NB4 (cell line): ENCODE data around the gene RREB1.

Source experiments
- DNase-seq: peaks from one replicate; pipeline ENCODE4 v3.0.0; 2010; ENCODE audit warnings: low read depth
- H3K4me3 ChIP-seq: one replicate; pipeline ENCODE4 v1.5.1; 2011; ENCODE audit warnings: mild to moderate bottlenecking, low read depth, low read length, moderate library complexity
- MYC ChIP-seq: IDR thresholded peaks from 2 replicates; pipeline ENCODE4 v1.6.1; 2011; ENCODE audit warnings: low read depth, low read length
- POLR2A ChIP-seq: IDR thresholded peaks from 2 replicates; pipeline ENCODE4 v1.6.1; 2011; ENCODE audit warnings: mild to moderate bottlenecking; ENCODE audit not compliant: insufficient read length; ENCODE audit errors: extremely low read depth
- TF ChIP-seq, protein P1 (sequence below): IDR thresholded peaks from 2 replicates; pipeline ENCODE4 v1.6.1; 2011; ENCODE audit warnings: low read depth, low read length
- TF ChIP-seq, protein P2 (sequence below): IDR thresholded peaks from one replicate; pipeline ENCODE4 v1.5.1; 2012; ENCODE audit warnings: low read depth, low read length

The RREB1 gene

DNA sequence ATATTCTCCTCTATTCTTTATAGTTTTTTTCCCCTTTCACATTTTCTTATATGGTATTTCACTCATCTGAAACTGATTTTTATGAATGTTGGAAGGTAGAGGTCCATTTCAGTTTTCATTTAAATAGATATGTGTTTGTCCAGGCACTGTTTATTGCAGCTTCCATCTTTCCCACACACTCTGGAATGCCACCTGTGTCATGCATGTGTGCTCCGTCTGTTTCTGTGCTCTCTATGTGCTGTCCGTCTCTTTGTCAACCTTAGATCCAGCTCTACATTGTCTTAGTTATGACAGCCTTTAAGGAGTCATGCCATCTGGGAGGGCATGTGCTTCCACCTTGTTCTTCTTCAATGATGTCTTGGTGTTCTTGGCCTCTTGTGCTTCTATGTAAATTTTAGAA, 36.4 kb upstream of the RREB1 start:
- TF ChIP-seq, protein P1, sequence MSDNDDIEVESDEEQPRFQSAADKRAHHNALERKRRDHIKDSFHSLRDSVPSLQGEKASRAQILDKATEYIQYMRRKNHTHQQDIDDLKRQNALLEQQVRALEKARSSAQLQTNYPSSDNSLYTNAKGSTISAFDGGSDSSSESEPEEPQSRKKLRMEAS, result no peak
- no peak for TF ChIP-seq MYC
- no peak overlapping the region for H3K4me3 ChIP-seq
- DNase-seq, result no peak

DNA sequence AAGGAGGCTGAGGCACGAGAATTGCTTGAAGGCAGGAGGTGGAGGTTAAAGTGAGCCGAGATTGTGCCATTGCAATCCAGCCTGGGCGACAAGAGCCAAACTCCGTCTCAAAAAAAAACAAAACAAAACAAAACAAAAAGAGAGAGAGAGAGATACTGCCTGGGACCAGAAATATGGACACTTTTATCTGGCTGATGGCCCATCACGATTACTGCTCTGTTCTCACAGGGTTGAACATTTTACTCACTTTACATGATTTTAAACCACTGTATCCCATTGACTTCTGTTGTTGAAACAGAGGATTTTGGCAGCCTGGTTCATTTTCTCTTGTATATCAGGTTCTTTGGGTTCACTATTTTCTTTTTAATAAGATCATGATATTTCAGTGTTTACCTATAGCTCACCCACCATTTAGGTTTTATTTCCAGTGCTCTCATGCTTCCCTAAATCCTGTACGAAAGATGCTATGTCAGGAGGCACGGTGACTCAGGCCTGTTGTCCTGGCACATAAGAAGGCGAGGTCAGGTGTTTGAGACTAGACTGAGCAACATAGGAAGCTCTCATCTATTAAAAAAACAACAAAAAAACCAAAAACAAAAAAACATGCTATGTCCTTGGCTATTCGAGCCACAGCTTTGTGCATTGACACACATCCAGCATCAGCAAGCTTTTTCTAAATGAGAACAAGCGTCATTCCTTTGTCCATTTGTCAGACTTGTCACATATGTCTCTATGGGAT, 34.5 kb upstream of the RREB1 start:
- no peak for TF ChIP-seq POLR2A
- H3K4me3 ChIP-seq, result no peak overlapping the region
- DNase-seq, result no peak

DNA sequence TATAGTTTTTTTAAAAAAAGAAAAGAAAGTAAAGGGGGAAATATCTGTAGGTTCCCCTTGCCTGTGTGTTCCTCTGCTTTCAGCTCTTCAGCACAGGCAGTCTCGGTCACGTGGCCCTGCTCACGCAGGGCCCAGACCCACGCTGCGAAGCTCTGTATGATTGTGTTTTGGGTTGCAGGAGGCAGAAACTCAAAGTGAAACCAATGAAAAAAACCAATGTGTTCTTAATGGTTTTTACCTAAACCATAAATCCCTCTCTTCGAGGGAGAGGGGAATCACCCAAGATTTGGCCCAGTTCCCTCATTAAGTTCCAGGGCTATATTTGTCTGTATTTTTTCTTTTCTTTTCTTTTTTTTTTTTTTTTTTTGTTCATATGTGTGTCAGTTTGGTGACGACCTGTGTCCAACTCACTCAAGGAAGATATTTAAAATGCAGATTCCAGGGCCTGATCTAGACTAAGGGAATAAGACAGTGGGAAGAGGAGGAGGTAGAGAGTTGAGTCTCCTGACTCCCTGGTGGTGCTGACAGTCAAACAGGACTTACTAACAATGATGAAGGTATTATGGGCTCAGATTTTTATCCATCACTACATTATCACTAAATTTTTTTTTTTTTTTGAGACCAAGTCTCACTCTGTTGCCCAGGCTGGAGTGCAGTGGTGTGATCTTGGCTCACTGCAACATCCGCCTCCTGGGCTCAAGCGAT, 33.8 kb upstream of the RREB1 start:
- no peak for DNase-seq
- TF ChIP-seq, protein P1, result no peak
- TF ChIP-seq POLR2A (no peak), MYC (no peak)
- TF ChIP-seq, protein P2, sequence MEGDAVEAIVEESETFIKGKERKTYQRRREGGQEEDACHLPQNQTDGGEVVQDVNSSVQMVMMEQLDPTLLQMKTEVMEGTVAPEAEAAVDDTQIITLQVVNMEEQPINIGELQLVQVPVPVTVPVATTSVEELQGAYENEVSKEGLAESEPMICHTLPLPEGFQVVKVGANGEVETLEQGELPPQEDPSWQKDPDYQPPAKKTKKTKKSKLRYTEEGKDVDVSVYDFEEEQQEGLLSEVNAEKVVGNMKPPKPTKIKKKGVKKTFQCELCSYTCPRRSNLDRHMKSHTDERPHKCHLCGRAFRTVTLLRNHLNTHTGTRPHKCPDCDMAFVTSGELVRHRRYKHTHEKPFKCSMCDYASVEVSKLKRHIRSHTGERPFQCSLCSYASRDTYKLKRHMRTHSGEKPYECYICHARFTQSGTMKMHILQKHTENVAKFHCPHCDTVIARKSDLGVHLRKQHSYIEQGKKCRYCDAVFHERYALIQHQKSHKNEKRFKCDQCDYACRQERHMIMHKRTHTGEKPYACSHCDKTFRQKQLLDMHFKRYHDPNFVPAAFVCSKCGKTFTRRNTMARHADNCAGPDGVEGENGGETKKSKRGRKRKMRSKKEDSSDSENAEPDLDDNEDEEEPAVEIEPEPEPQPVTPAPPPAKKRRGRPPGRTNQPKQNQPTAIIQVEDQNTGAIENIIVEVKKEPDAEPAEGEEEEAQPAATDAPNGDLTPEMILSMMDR, result no peak
- no peak overlapping the region for H3K4me3 ChIP-seq

DNA sequence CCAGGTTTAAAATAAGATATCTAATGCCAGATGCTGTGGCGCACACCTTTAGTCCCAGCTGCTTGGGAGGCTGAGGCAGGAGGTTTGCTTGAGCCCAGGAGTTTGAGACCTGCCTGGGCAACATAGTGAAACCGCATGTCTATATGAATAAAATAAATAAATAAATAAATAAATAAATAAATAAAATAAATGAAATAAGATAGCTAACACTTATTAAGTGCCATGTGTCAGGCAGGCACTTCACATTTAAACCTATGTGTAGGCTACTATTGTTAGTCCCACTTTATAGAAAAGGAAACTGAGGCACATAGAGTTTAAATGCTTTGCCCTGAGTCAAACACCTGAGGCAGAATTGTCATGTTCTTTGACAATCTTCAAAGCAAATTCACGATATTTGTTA, 32.9 kb upstream of the RREB1 start:
- H3K4me3 ChIP-seq, result no peak overlapping the region
- TF ChIP-seq, protein P1, result no peak
- TF ChIP-seq, protein P2, result no peak
- TF ChIP-seq MYC (no peak), POLR2A (no peak)
- DNase-seq, result no peak

DNA sequence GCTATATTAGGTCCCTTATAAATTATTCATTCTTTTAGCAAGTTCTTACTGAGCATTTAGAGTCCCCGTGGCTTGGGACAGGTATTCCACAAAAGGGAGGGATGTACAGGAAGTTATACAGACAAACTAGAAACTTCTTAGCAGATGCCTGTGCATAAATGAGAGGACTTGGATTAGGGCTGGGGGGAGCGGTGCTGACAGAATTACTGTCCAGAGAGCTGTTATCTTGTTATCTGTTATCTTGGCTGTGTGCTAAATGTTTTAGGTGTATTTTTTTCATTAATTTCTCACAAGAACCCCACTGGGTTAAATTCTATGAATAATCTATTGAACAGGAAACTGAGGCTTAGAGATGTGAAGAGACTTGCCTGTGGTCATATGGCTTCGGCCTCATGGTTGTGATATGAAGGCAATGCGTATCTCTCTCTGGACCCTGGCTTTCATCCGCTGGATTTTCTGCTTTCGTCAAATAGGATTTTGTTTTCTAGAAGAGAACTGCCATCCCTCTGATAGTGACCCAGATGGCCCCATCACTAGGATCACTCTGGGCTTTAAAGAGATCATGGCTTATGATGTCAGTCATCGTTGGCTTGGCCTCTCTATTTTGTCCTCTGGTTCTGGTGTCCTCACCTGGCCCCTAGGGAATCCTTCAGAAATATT, 32.3 kb upstream of the RREB1 start:
- H3K4me3 ChIP-seq, result no peak overlapping the region
- no peak for TF ChIP-seq MYC
- TF ChIP-seq POLR2A, result no peak
- TF ChIP-seq, protein P1, result no peak
- TF ChIP-seq, protein P2, result no peak
- no peak for DNase-seq

DNA sequence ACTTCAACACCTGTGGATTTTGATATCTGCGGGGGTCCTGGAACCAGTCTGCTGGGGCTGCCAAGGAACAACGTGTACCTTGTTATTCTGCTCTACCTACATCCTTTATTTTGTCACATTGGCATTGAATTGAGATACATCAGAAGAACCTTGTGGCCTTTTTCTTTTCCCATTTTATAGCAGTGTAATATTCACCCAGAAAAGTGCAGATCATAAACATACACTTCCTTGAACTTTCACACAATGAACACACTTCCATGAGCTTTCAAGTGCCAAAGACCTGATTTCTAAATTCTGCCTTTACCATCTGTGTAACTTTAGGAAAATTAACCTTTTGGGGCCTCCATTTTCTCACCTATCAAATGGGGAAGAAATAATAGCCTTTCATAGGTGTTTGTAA, 29.9 kb upstream of the RREB1 start:
- H3K4me3 ChIP-seq, result no peak overlapping the region
- no peak for DNase-seq
- TF ChIP-seq, protein P1, result no peak
- TF ChIP-seq MYC, result no peak
- TF ChIP-seq, protein P2, result no peak
- no peak for TF ChIP-seq POLR2A
